ENCODE measurements around the gene SNX24.
A peak's percentile ranks its signal among the peaks of the same experiment; 100 is the strongest.
"Not testable (repeated sequence)": the region's sequence is repeated elsewhere in the genome, so short reads cannot be mapped to it uniquely, and the experiment has no call there.

Gene SNX24

DNA sequence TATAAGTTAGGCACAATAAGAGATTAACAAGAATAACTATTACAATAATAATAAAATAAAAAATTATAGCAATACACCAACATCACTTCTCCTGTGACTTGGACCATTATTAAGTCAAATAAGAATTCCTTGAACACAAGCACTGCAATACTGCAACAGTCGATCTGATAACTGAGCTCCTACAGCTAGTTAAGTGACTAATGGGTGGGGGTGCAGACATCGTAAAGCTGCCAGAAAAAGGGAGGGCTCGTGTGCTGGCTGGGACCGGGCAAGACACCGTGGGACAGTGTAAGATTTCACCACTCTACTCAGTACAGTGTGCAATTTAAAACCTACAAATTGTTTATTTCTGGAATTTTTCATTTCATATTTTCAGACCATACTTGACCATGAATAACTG lies 78.8 kb downstream of the SNX24 start:
- DNase-seq, result no peak

DNA sequence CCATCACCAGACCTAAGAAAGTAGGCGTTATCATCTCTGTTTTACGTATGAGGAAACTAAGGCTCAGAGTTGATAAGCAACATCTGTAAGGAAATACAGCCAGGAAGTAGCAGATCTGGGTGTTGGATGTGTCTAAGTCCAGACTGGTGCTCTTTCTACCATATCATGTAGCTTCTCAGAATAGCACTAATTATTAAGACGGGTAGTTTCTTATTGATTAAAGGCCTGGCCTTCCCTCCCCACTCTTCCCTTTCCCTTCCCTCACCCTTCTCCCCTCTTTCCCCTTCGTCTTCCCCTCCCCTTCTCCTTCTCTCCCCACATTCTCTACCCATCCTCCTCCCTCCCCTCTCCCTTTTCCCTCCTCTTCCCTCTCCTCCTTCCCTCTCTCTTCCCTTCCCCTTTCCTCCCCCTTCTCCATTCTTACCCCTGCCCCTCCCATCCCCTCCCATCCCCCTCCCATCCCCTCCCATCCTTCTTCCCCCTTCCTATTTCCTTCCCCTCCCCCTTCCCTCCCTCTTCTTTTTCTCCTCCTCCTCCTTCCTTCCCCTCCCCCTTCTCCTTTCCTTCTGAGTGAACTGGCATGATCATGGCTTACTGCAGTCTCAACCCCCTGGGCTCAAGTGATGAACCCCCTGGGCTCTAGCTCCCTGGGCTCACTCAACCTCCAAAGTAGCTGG lies 79.4 kb downstream of the SNX24 start:
- no peak for DNase-seq

DNA sequence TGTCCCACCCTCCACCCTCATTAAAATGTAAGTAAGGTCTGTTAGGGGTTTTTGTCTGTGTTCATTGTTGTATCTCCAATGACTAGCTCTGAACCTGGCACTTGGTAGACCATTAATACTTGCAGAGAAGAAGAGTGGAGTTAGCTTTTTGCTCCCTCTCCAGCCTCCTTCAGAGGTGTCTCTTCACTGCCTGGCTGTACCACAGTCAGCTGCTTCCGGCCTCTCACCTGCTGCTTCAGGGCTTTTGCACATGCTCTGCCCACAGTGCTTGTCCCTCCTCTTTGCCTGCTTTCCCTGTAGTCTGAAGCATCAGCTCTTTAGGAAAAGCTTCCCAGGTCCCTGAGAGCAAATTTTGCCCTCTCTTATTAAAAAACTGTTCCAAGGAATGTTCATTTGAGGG lies 83.6 kb downstream of the SNX24 start:
- DNase-seq, result no peak

DNA sequence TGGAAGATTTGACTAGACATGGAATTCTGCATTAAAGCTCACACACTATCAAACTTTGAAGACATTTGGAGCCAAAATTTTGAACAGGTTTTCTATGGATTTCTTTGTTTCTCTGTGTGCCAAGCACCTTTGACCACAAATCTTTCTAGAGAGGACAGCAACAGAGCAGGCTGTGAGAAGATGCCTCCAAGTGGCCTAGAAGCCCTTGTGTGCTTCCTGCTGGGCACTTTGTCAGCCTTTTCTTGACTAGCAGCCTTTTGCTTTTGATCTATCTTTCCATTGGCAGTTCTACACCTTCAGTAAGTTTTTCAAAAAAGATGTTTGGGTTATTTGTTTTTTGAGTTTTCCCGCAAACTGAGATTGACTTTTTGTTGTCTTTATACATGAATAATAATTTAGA lies 84.6 kb downstream of the SNX24 start:
- DNase-seq, result no peak

DNA sequence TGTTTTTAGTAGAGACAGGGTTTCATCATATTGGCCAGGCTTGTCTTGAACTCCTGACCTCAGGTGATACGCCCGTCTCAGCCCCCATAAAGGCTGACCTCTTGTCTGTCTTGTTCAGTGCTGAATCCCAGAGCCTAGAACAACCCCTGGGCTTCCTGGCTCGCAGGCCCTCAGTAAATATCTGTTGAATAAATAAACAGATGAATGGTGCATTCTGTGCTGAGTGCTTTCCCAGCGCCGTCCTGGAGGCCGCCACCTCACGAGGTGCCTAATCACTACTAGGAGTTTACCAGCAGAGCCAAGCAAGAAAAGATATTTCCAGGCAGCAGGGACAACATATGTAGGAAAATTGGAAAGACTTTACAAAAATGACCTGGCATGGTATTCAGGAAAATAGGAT lies 88.5 kb downstream of the SNX24 start:
- DNase-seq, result no peak

DNA sequence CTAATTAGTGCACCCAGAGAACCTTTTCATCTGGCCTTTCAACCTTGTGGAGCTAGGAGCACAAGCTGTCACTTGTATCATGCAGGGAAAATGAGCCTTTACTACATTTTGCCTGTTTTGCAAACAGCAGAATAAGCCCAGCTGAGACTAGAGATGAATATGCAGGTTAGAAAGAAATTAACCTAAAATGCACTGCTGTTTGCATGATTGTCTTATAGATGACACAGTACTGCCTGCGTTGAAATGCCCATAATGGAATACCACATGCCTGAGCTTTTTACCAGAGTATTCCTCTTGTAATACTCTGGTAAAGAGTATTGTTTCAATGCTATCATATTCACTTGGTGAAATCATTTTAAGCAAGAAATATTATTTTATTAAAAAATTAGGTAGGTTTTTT lies 90.7 kb downstream of the SNX24 start:
- no peak for DNase-seq

DNA sequence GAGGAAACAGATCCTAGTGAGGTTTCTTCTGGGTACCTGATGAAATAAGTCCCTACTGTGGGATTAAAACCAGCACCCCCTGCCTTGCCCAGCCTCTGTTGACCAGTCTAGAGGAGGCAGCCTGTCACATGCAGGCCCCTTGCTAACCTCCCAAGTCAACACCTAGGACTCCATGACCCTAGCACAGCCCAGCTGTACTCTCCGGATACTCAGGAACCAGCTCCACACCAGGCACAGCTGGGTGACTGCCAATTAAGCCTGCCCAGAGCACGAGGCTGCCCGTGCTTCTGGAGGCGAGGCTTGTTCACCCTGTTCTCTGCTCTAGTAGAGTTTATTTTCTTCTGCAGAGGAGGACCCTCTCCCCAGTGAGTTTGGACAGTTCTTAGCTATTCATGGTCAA lies 92.5 kb downstream of the SNX24 start:
- no peak for DNase-seq

DNA sequence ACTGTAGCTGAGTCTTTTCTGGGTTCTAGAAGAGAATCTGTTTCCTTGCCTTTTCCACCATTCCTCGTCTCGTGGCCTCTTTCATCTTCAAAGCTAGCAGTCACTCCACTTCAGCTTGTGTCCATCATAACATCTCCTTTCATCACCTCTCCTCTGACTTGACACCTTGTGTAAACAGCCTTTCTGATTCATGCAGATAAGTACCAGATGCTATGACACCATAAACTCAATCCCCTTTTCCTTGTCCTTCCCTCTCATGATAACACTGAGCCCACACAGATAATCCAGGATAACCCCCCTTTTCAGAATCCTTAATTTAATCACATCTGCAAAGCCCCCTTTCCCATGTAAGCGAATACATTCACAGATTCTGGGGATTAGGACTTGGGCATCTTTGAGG lies 95.5 kb downstream of the SNX24 start:
- DNase-seq, result no peak

DNA sequence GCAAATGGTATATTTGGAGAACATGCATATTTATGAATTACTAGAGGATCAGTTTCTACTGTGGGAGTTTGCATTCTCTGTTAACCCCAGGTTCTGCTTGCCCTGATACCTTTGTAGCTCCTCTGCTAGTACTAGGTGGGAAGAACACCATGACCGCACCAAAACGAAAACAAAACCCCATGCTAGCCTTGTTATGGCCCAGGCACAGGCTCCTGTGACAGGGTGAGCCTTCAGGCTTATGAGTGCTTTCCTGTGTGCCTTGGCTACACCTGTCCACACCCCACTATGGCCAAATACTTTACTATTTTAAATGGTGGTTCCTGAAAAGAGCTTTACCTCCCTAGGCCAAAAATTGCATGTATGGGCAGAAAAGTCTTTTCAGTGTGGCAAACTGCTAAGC lies 96.3 kb downstream of the SNX24 start:
- DNase-seq, result no peak

DNA sequence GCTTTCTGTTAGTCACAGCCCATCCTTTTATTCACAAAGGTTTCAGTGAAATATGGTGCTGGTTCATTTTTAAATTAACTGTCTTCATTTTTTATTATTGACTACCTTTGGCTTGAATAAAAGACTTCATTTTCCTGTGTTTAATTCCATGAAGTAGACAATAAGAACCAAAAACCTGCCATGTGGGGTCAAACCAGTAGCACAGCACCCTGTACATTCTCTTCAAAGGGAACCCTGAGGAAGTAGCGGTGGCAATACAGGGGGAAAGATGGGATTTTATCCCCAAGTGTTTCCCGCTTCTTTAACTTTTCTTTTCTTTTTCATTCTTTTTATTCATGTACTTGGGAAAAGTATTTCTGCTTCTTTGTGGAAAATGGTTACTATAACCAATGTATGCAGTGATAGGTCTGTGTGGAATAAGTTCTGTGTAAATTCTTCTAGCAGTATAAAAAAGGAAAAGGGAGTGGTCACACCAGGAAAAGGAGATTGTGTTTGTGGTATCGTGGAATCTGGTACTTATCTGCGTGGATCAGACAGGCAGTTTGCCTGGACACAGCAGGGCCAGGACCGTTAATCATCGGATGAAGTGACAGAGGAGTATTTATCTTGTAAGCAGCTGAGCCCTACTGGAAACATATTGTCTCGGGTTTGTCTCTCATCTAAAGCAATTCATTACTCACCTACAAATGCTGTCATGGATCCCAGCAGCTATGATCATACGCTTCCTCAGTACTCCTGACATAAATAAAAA lies 96.9 kb downstream of the SNX24 start:
- DNase-seq, result peak; percentile 9

DNA sequence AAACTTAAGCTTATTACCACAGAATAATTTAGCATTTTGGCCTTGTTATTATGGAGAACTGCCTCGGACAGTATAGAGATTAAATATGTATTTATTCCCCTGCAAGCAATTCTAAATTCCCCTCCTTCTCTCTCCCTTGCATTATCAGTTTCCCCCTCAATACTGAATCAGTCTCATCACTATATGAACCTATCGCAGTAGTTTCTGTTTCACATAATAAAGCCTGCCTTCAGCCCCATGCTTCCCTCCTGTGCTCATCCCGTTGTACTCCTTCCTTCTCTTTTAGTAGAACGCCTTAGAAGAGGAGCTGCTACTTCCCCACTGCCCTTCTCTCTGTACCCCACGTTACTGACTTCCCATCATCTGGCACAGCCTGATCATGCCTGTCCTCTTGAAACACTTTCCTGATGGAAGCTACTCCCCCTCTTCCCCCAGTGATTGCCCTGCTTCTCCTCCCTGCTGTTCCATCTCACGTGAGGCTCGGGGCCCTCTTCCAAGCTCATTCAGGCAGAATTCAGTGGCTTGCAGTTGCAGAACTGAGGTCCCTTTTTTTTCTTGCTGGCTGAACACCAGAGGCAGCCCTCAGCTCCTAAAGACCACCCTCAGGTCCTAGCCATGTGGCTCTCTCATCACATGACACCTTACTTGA lies 97.8 kb downstream of the SNX24 start:
- no peak for DNase-seq

DNA sequence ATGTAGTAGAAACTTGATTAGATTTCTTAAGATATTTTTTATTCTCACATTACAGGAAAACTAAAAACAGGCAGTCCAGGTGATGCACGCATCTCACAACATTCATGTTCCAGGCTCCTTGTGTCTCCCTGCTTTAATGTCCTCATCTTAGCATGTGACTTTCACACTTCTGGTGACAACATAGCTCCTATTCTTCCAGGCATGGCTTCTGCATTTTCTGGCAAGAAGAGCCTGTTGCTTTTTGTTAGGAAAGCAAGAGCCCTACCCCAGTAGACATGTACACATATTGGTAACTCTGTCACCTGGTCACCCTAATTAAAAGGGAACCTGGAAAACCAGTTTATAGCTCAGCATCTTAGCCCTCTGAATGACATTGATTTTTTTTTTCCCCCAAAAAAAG lies 98.6 kb downstream of the SNX24 start:
- DNase-seq, result no peak

DNA sequence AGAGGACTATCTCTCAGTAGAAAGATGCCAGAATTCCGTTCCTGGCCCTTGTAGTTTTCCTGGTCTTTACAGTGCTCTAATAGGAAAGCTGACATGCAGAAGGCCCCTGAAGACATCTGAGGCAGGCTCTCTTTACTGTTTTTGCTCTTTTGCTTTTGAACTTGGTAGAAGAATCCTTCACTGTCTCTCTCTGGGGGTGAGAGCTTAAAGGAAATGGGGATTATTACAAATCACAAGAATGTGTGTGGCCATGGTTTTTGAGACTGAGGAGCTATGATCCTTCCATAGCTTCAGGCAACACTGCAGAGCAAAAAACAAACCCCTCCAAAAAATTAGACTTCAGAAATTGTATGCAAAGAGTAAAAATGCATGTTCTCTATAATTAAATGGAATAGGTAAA lies 102.0 kb downstream of the SNX24 start:
- DNase-seq, result no peak

DNA sequence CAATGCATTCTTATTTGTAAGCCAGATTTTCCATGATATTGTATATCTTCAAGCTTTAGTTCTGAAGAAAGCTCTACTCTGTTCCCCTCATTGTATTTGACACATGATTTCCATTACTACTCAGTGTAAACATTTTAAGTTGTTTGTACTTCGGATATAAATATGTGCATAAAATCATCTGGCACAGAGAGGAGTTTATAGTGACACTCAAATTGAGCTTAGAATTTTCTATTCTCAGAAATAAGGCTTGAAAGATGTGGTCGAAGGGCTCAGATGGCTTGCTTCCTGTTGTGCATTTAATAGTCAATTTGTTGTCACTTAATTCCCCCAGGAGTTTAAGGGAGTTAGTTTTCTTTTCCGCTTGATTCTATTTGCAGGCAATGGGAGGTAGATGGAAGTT lies 102.4 kb downstream of the SNX24 start:
- DNase-seq, result no peak

DNA sequence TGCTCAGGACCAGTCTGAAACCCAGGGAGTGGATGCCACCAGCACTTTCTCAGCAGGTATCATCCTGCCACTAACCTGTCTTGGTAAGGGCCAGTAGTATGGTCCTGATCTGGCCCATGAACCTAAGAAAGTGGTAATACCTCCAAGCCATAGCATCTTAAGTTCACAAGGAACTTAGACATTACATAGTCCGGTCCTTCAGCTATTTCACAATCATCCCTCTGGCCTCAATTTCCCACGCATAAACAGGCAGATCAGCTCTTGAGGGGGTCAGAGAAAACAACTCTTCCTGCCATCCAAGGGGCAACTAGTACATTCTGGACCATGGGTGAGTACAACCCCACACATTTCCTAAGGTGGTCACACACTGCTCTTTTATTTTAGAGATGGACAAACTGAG lies 102.9 kb downstream of the SNX24 start:
- DNase-seq, result no peak

DNA sequence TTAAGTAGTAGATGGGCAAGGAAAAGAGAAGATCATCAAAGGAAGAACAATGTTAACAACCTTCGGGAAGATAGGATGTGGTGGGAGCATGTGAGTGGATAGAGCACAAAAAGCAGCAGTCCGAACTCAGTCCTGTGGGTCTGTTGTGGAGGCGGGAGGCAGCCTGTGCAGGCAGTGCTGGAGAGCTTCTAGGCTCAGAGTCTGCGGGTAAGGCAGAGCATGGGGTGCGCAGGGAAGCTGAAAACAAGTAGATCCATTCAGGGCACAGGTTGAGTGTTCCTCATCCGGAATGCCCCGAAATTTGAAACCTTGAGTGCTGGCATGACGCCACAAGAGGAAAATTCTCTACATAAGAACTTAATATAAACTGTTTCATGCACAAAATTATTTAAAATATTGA lies 106.2 kb downstream of the SNX24 start:
- no peak for DNase-seq

DNA sequence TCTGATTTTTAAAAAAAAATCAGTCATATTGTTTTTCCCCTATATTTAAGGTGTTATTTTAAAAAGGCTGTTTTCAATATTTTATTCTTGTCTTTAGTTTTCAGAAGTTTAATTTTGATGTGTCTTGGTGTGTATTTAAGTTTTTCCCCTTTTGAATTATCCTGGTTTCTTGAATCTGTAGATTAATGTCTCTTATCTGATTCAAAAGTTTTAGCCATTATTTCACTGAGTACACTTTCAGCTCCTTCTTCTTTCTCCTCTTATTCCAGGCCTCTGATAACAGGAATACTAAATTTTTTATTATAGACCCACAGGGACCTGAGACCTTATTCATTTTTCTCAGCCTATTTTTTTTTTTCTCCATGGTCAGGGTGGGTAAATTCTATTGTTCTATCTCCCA lies 109.3 kb downstream of the SNX24 start:
- DNase-seq, result no peak

DNA sequence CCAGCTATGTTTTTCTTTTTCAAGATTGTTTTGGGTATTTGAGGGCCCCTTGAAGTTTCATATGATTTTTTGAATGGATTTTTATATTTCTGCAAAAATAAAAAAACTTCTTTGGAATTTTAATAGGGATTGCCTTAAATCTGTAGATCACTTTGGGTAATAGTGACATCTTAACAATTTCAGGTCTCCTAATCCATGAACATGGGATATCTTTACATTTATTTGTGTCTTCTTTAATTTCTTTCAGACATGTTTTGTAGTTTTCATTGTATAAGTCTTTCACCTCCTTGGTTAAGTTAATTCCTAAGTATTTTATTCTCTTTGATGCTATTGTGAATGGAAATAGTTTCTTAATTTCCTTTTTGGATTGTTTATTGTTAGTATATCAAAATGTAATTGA lies 112.0 kb downstream of the SNX24 start:
- no peak for DNase-seq

DNA sequence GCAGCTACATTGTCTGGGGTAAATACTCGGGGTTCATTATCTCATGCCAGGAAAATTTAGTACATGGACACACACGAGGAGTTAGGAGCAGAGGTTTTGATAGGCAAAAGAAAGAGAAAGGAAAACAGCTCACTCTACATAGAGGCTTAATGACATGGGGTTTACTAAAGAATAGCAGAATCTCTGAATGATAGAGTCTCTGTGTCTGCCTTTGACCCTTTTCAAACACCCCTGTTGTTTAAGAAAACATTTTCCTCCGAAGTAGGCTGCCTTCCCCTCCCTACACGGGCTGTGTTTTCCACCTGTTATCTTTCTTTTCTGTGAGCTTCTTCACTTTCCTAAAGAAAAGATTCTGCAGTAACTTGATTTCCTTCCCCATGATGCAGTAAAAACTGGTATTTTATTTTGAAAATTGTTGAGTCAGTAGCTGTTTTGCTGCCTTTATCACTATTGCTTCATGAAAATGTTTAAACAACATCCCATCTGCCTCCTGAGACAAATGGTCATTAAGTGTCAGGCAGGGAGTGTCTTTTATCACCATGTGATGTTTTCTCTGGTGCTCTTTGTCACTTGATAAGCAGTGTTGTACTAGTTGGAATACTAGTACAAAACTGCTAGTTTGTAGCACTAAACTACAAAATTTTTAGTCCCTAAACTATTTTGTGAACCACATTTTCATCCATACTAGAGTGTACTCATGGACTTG lies 114.5 kb downstream of the SNX24 start:
- no peak for DNase-seq

DNA sequence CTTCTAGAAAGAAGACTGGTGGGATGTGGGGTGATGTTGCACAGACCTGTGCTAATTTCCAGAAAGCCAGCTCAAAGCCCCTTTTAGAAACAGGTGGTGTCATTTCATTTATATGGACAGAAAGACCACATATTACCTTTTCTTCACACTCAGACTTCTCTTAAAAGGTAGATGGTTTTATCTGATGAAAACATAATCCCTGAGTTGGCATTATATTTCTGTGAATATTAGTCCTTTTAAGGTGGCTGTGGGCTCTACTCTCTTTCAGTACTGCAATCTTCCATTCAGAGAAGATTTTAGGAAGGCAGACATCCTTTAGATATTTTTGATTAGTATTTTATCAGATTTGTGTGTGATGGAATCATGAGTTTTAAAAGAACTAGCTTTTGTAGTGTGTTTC lies 117.9 kb downstream of the SNX24 start:
- DNase-seq, result no peak

DNA sequence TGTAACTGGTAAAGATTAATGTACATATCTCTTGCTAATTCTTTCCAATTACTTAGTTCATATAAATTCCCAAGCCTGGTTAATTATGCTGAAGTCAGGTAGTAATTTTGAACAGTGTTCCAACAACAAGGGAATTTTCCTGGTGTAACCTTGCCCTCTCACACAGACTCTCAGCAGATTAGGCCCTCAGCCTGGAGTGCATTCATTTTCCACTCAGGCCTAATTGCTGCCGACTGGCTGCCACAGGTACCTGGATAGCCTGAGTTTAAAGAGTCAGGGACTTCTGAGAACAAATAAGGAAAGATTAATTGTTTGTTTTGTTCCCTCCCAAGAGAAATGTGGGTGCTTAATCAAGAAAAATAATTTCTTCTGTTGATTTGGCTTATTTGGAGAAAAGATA lies 119.7 kb downstream of the SNX24 start:
- no peak for DNase-seq

DNA sequence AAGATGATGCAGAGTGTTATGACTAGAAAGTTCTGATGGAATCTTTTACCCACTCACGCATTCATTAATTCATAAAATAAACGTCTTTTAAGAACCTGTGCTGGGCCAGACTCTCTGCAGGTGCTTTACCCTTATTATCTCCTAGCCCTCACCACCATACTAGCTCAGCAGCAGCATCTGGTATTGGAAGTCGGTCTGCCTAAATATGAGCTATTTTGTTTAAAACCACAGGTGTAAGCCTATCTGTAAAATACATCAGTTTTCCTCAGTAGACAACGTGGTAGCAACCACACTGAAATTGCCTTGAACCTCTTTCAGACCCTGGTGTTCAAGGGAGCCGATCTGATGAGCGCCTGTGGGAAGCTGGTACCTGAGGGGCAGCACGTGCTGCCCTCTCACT lies 121.7 kb downstream of the SNX24 start:
- no peak for DNase-seq

DNA sequence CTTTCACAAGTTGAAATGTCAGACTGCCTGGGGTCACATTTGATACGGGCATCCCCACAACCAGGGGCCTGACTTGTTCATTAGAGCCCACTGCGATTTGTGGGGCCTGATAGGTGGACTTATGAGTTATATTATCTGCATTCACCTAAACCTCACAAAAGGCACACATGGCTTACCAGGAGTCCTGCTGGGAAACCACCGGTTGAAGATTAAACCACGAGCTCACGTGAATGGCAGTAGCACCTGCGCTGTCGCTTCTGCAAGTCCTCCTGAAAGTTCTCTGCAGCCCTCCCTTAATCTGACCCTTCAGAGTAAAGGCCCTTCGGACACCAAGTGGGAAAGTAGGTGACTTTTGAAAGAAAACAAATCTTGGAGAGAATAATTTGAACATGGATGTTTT lies 122.2 kb downstream of the SNX24 start:
- no peak for DNase-seq

DNA sequence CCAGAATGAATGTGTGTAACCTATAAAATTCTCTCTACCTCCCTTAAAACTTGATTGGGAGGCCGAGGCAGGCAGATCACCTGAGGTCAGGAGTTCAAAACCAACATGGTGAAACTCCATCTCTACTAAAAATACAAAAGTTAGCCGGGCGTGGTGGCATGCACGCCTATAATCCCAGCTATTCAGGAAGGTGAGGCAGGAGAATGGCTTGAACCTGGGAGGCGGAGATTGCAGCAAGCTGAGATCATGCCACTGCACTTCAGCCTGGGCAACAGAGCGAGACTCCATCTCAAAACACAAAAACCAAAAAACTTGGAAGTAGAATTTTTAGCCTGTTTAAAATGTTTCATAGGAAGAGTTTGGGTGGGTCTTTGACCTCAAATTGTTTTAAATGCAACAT lies 122.6 kb downstream of the SNX24 start:
- not testable (repeated sequence) for DNase-seq

All from kidney glomerular epithelial cell (primary cell).